T-cell (primary cell): ENCODE results near the gene DIRAS1. TPM values are rescaled to one million over a fixed set of nuclear protein-coding genes. Genes with fewer than 3 reads are reported as not detected.

Source experiments
- ATAC-seq, 4 experiments: fragments of 200-7000 bp in 3 of 4; fragments of 150-1000 bp in 1 of 4; cut with Tn5 transposase; replicated peaks in 1 of 4; 1 replicate in 3 of 4; 2 replicates in 1 of 4; pipeline ENCODE4 v1.10.0; 2021; ENCODE audit warnings: moderate library complexity in 3 of 4, mild to moderate bottlenecking in 2 of 4, moderate number of reproducible peaks in 1 of 4
- CTCF ChIA-PET, 2 donors: fragments of 300-600 bp; sonication (Branson Sonifier 250); formaldehyde crosslinking; loops; one replicate each; lab custom pipeline; 2022; ENCODE audit warnings: antibody characterized with exemption in 2 of 2; lab: Charles Lee
- POLR2A ChIA-PET, 2 donors: fragments of 300-600 bp; sonication (Branson Sonifier 250); formaldehyde crosslinking; loops; one replicate each; lab custom pipeline; 2022; ENCODE audit warnings: antibody characterized with exemption in 2 of 2; lab: Charles Lee
- DNase-seq, 35 experiments: peaks; one replicate each; pipeline versions ENCODE4 v3.0.0 to v3.0.0-alpha.2; 2013 to 2023
- H3K27ac ChIP-seq: one replicate; pipeline ENCODE4 v1.5.1; 2013; ENCODE audit warnings: low read length
- H3K27me3 ChIP-seq, 2 experiments: replicated peaks in 1 of 2; 1 replicate in 1 of 2; 2 replicates in 1 of 2; pipeline versions ENCODE4 v1.6.1 to v1.7.0; 2013; ENCODE audit warnings: low read length in 1 of 2, mixed read lengths in 1 of 2; ENCODE audit not compliant: control insufficient read depth in 2 of 2, insufficient read depth in 2 of 2; ENCODE audit errors: extremely low read depth in 1 of 2
- H3K36me3 ChIP-seq, 2 donors: 1 replicate in 1 of 2; 2 replicates in 1 of 2; pipeline versions ENCODE4 v1.6.1 to v1.7.0; 2013; ENCODE audit warnings: low read length in 1 of 2; ENCODE audit not compliant: control insufficient read depth in 2 of 2, insufficient read depth in 1 of 2; ENCODE audit errors: extremely low read depth in 1 of 2
- H3K4me1 ChIP-seq, 2 experiments: 1 replicate in 1 of 2; 2 replicates in 1 of 2; pipeline versions ENCODE4 v1.6.1 to v1.7.0; 2013; ENCODE audit warnings: low read length in 2 of 2, mixed read lengths in 1 of 2; ENCODE audit not compliant: insufficient read depth in 2 of 2, control insufficient read depth in 1 of 2; ENCODE audit errors: extremely low read depth in 1 of 2
- H3K4me3 ChIP-seq, 2 donors: 1 replicate in 1 of 2; 2 replicates in 1 of 2; pipeline versions ENCODE4 v1.5.1 to v1.7.0; 2013; ENCODE audit warnings: mild to moderate bottlenecking in 2 of 2, low read length in 1 of 2, moderate library complexity in 1 of 2; ENCODE audit not compliant: control insufficient read depth in 1 of 2; ENCODE audit errors: extremely low read depth in 1 of 2
- H3K9me3 ChIP-seq: 2 replicates; pipeline ENCODE4 v1.7.0; 2013
- H3K27ac Mint-ChIP-seq, 2 donors: one replicate each; pipeline ENCODE4 v1.8.0; 2020 to 2021; ENCODE audit warnings: mild to moderate bottlenecking in 2 of 2, mixed read lengths in 2 of 2
- H3K27me3 Mint-ChIP-seq, 2 donors: one replicate each; pipeline ENCODE4 v1.8.0; 2021 to 2022; ENCODE audit warnings: mixed read lengths in 2 of 2
- H3K36me3 Mint-ChIP-seq: one replicate; pipeline ENCODE4 v1.8.0; 2021; ENCODE audit warnings: mixed read lengths
- H3K4me1 Mint-ChIP-seq, 3 donors: one replicate each; pipeline ENCODE4 v1.8.0; 2020 to 2022; ENCODE audit warnings: mixed read lengths in 3 of 3, mild to moderate bottlenecking in 1 of 3
- H3K4me3 Mint-ChIP-seq, 3 donors: one replicate each; pipeline ENCODE4 v1.8.0; 2020 to 2022; ENCODE audit warnings: mild to moderate bottlenecking in 3 of 3, mixed read lengths in 3 of 3, moderate library complexity in 3 of 3
- H3K9me3 Mint-ChIP-seq, 3 donors: one replicate each; pipeline ENCODE4 v1.8.0; 2020 to 2022; ENCODE audit warnings: mixed read lengths in 3 of 3
- WGBS: methylation state at CpG from one replicate; pipeline ENCODE4 v1.1.5; 2013; ENCODE audit warnings: missing lambda C conversion rate; ENCODE audit not compliant: insufficient coverage; 5-methylcytosine and 5-hydroxymethylcytosine counted together
- total RNA-seq, 35 experiments: library from RNA in 6 of 35; stranded (reverse) in 6 of 35; fragments of 120-200 nt in 1 of 35; gene quantifications; one replicate each; pipeline versions ENCODE4 v1.2.1 to v1.2.4 and lab custom pipeline; 2013 to 2026

DIRAS1 gene
- total RNA-seq, 5 donors from 2014 or later (not counting 1 experiment from before 2014, with no cell fraction given) = 0.53 to 0.70 (median 0.60) TPM

GRCh38 chr19:2703691-2704216 is 17.4 kb downstream of the DIRAS1 start:
- Histone ChIP-seq H3K4me3 (no peak overlapping the region), H3K27me3 (peaks cover 0 to 3% of the 10 kb centered on the region in 2 experiments), H3K36me3 (no peaks in the 10 kb centered on the region), H3K27ac (no peak overlapping the region), H3K9me3 (no peaks in the 10 kb centered on the region), H3K4me1 (peaks cover 3 to 26% of the 10 kb centered on the region in 2 experiments)
- peak overlapping the region in 1 of 3 donors; percentile 78 for H3K4me3 Mint-ChIP-seq
- no peak overlapping the region for H3K27ac Mint-ChIP-seq
- no peak for DNase-seq
- ATAC-seq = no peak
- POLR2A ChIA-PET = interaction anchor here in 1 of 2 donors (0.6 kb wide), 1 partner anchor 461 kb away, joined by 3 read pairs; no protein-coding TSS in a partner anchor
- H3K4me1 Mint-ChIP-seq = peaks cover 27 to 31% (median 31%) of the 10 kb centered on the region in 3 donors
- WGBS = 90% methylated on average over 2 of the region's 6 CpGs
- CTCF ChIA-PET = no interaction called here
- H3K9me3 Mint-ChIP-seq = no peaks in the 10 kb centered on the region
- H3K27me3 Mint-ChIP-seq = no peaks in the 10 kb centered on the region
- no peaks in the 10 kb centered on the region for H3K36me3 Mint-ChIP-seq

DNA sequence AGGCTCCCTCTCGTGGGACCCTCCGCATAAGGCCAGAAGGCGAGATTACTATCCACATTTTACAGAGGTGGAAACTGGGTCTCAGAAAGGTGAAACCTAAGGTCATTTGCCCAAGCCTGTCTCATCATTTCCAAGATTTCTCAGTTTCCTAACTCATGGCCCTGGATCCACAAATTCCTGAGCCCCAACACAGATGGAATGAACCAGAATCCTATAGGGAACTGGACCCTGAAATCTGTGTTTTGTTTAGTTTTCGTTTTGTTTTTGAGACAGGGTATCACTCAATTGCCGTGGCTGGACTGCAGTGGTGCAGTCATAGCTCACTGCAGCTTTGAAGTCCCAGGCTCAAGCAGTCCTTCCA is 18.1 kb downstream of the DIRAS1 start:
- ATAC-seq (no peak), DNase-seq (no peak)
- Mint-ChIP-seq H3K27me3 (no peaks in the 10 kb centered on the region), H3K4me3 (peak overlapping the region; percentile 62 to 78 (median 75)), H3K36me3 (no peaks in the 10 kb centered on the region), H3K27ac (peak overlapping the region in 1 of 2 donors; percentile 82), H3K4me1 (peaks cover 31 to 36% (median 35%) of the 10 kb centered on the region in 3 donors), H3K9me3 (no peaks in the 10 kb centered on the region)
- 86% methylated on average over 4 of the region's 5 CpGs for WGBS
- ChIA-PET CTCF (no interaction called here), POLR2A (no interaction called here)
- no peak overlapping the region for H3K27ac ChIP-seq
- H3K36me3 ChIP-seq = no peaks in the 10 kb centered on the region
- H3K9me3 ChIP-seq = no peaks in the 10 kb centered on the region
- H3K4me3 ChIP-seq = peak overlapping the region in 1 of 2 donors; percentile 39
- peaks cover 6 to 26% of the 10 kb centered on the region in 2 experiments for H3K4me1 ChIP-seq
- peaks cover 0 to 3% of the 10 kb centered on the region in 2 experiments for H3K27me3 ChIP-seq

DNA sequence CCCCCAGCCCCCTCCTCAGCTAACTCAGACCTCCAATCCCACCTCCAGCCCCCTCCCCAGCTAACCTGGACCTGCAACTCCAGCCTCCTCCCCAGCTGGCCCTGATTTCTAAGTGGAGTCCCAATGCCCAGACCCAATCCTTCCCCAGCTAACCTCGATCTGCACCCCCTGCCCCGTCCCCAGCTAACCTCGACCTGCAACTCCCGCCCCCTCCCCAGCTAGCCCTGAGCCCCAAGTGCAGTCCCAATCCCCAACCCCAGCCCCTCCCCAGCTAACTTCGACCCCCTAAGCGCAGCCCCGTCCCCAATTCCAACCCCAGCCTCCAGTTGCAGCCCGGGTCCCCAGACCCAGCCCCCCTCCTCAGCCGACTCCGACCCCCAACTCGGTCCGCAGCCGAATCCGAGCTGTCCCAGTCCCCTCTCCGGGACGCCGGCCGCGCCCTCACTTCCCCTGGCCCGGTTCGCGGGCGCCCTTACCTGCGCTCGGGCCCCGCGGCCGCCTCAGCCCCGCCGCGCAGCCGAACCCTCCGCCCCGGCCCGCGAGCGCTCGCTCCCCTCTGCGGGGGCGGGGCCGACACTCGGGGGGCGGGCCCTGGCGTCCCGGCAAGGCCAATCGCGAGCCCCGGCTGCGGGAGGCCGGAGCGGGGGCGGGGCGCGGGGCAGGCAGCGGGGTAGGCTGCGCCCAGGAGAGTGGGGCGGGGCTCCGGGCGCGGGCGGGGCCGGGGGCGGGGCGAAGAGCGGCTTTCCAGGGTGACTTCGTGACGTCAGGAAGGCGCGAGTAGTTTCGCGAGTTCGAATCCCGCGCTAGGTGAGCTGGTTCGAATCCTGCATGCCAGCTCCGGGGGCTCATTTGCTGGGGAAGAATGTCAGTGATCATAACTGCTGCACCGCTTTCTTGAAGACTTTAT is 18.7 kb downstream of the DIRAS1 start, which contains the start of gene GNG7:
Gene GNG7, minus strand, starts transcription at position 525 of the 907 bp plus-strand sequence. CDS start 182,006 bp downstream, outside the sequence.
- peak; percentile 86 to 99 (median 93) for DNase-seq
- Histone ChIP-seq H3K9me3 (no peaks in the 10 kb centered on the region), H3K4me3 (peak within 1 kb of the TSS; percentile 6 to 45), H3K36me3 (no peaks in the 10 kb centered on the region), H3K27me3 (peaks cover 0 to 3% of the 10 kb centered on the region in 2 experiments), H3K4me1 (peaks cover 6 to 26% of the 10 kb centered on the region in 2 experiments), H3K27ac (no peak within 1 kb of the TSS)
- H3K36me3 Mint-ChIP-seq = no peaks in the 10 kb centered on the region
- no peaks in the 10 kb centered on the region for H3K9me3 Mint-ChIP-seq
- no peaks in the 10 kb centered on the region for H3K27me3 Mint-ChIP-seq
- peak within 1 kb of the TSS; percentile 67 to 78 (median 75) for H3K4me3 Mint-ChIP-seq
- H3K4me1 Mint-ChIP-seq = peaks cover 31 to 36% (median 35%) of the 10 kb centered on the region in 3 donors
- peak; percentile 99 to 100 (median 100) for ATAC-seq
- POLR2A ChIA-PET = no interaction called here
- H3K27ac Mint-ChIP-seq = peak within 1 kb of the TSS in 1 of 2 donors; percentile 82
- CTCF ChIA-PET = interaction anchor here in 1 of 2 donors (0.6 kb wide), 1 partner anchor 505 kb away, joined by 4 read pairs; no protein-coding TSS in a partner anchor
- 4% methylated on average over 56 of the region's 77 CpGs for WGBS

GRCh38 chr19:2701361-2702169 is 19.6 kb downstream of the DIRAS1 start:
- no peaks in the 10 kb centered on the region for H3K36me3 ChIP-seq
- Mint-ChIP-seq H3K36me3 (no peaks in the 10 kb centered on the region), H3K4me1 (peaks cover 32 to 36% (median 35%) of the 10 kb centered on the region in 3 donors), H3K9me3 (no peaks in the 10 kb centered on the region), H3K27me3 (no peaks in the 10 kb centered on the region), H3K27ac (peak overlapping the region; percentile 59 to 69), H3K4me3 (peak overlapping the region; percentile 65 to 78 (median 67))
- ChIA-PET POLR2A (interaction anchor here in 1 of 2 donors (0.6 kb wide), 1 partner anchor 102 kb away, joined by 3 read pairs; no protein-coding TSS in a partner anchor), CTCF (interaction anchor here in 1 of 2 donors (0.6 kb wide), 2 partner anchors 226 to 504 kb away, joined by 4 read pairs; partner anchors contain the start of gene GADD45B)
- 11% methylated on average over 9 of the region's 9 CpGs for WGBS
- no peak overlapping the region for H3K27ac ChIP-seq
- ATAC-seq (no peak), DNase-seq (no peak)
- peak overlapping the region; percentile 6 to 45 for H3K4me3 ChIP-seq
- H3K9me3 ChIP-seq = no peaks in the 10 kb centered on the region
- H3K27me3 ChIP-seq = peaks cover 0 to 3% of the 10 kb centered on the region in 2 experiments
- peaks cover 6 to 26% of the 10 kb centered on the region in 2 experiments for H3K4me1 ChIP-seq

GRCh38 chr19:2700660-2701360 is 20.4 kb downstream of the DIRAS1 start:
- Mint-ChIP-seq H3K4me1 (peaks cover 35 to 36% (median 35%) of the 10 kb centered on the region in 3 donors), H3K4me3 (peak overlapping the region; percentile 49 to 78 (median 65)), H3K36me3 (no peaks in the 10 kb centered on the region), H3K27ac (peak overlapping the region; percentile 69 to 81), H3K9me3 (no peaks in the 10 kb centered on the region), H3K27me3 (no peaks in the 10 kb centered on the region)
- 77% methylated on average over 26 of the region's 26 CpGs for WGBS
- Histone ChIP-seq H3K9me3 (no peaks in the 10 kb centered on the region), H3K36me3 (no peaks in the 10 kb centered on the region), H3K27ac (no peak overlapping the region), H3K4me1 (peaks cover 6 to 26% of the 10 kb centered on the region in 2 experiments), H3K4me3 (no peak overlapping the region), H3K27me3 (peaks cover 0 to 3% of the 10 kb centered on the region in 2 experiments)
- POLR2A ChIA-PET = no interaction called here
- ATAC-seq (no peak), DNase-seq (peak in 1 of 35 experiments; percentile 14)
- CTCF ChIA-PET = interaction anchor here in 1 of 2 donors (0.6 kb wide), 1 partner anchor 225 kb away, joined by 4 read pairs; the partner anchor contains the start of gene GADD45B
